ENCODE data around the gene RAD51D.
"Not testable (repeated sequence)": the region's sequence is repeated elsewhere in the genome, so short reads cannot be mapped to it uniquely, and the experiment has no call there.

RAD51D gene

DNA sequence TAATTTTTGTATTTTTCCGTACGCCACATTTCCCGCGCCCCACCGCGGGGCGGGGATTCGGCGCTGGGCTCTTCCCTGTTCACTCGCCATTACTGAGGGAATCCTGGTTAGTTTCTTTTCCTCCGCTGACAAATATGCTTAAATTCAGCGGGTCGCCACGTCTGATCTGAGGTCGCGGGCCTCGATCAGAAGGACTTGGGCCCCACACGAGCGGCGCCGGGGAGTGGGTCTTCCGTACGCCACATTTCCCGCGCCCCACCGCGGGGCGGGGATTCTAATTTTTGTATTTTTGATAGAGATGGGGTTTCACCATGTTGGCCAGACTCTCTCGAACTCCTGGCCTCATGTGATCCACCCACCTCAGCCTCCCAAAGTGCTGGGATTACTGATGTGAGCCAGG lies 31.4 kb upstream of the RAD51D start:
- not testable (repeated sequence) for DNase-seq (ENCODE audit: low spot score in 2 of 2); H3K4me1 Mint-ChIP-seq; H3K27ac Mint-ChIP-seq; H3K27me3 Mint-ChIP-seq; ATAC-seq (ENCODE audit: low read depth); H3K4me3 Mint-ChIP-seq; H3K36me3 Mint-ChIP-seq; H3K9me3 Mint-ChIP-seq

DNA sequence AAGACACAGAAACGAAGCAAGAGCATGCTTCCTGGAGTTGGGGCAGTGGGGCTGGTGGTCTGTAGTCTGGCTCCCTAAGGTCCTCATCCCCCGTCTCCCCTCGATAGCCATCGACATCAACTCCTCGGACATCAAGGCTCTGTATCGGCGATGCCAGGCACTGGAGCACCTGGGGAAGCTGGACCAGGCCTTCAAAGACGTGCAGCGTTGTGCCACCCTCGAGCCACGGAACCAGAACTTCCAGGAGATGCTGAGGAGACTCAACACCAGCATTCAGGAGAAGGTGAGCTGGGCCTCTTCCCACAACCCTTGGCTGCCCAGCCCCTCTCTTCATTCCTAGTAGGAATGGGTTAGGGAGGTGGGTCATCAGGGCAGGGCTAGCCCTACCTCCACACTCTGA lies 30.3 kb upstream of the RAD51D start:
- Mint-ChIP-seq H3K4me1 (no peaks in the 10 kb centered on the region), H3K27me3 (peaks cover 6% of the 10 kb centered on the region), H3K27ac (no peak overlapping the region), H3K9me3 (no peaks in the 10 kb centered on the region), H3K36me3 (no peaks in the 10 kb centered on the region), H3K4me3 (no peak overlapping the region)
- no peak for ATAC-seq (ENCODE audit: low read depth)
- no peak for DNase-seq (ENCODE audit: low spot score in 2 of 2)

DNA sequence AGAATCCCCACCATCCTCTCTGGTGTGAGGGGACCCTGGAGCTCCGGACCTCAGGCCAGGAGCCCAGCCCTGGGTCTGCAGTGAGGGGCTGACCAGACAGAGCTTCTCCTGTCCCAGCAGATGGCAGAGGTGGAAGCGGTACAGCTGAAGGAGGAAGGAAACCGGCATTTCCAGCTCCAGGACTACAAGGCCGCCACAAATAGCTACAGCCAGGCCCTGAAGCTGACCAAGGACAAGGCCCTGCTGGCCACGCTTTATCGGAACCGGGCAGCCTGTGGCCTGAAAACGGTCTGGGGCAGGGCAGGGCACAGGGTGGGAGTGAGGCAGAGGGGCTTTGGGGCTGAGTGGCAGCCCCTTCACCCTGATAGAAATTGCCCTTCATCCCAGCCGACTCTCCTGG lies 28.5 kb upstream of the RAD51D start:
- Mint-ChIP-seq H3K4me1 (no peaks in the 10 kb centered on the region), H3K36me3 (no peaks in the 10 kb centered on the region), H3K27me3 (peaks cover 6% of the 10 kb centered on the region), H3K27ac (no peak overlapping the region), H3K4me3 (no peak overlapping the region), H3K9me3 (no peaks in the 10 kb centered on the region)
- DNase-seq (ENCODE audit: low spot score in 2 of 2), result no peak
- ATAC-seq (ENCODE audit: low read depth), result no peak

DNA sequence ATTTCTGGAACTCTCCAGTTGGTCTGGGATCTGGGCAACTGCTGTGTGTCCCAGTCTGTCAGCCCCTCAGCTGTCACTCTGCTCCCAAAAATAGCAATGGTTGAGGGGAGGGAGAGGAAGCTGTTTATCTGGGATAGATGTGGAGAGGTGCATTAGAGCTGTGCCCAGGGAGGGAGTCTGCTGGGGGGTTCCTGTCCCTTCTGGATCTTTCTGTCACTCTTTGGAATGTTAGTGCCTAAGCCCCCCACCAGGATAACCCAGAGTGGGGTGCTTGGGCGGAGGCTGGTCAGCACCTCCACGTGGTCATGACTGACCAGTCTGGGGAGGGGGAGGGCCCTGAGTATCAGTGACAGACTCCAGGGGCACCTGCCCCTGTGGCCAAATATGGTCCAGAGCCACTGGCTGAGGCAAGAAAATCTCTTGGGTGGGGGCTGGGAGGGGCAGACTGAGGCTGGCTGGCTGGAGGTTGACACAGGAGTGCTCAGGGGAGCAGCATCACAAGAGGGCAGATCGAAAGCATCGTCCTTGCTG lies 27.8 kb upstream of the RAD51D start, which contains the start of gene UNC45B:
TSS of gene UNC45B (plus strand) at position 443 of the 531 bp plus-strand sequence. CDS start 447 bp downstream, outside the sequence.
- H3K4me3 Mint-ChIP-seq, result no peak within 1 kb of the TSS
- peaks cover 6% of the 10 kb centered on the region for H3K27me3 Mint-ChIP-seq
- H3K27ac Mint-ChIP-seq, result no peak within 1 kb of the TSS
- H3K36me3 Mint-ChIP-seq, result no peaks in the 10 kb centered on the region
- H3K4me1 Mint-ChIP-seq, result peaks cover under 1% of the 10 kb centered on the region
- no peaks in the 10 kb centered on the region for H3K9me3 Mint-ChIP-seq
- ATAC-seq (ENCODE audit: low read depth), result no peak
- no peak for DNase-seq (ENCODE audit: low spot score in 2 of 2)

DNA sequence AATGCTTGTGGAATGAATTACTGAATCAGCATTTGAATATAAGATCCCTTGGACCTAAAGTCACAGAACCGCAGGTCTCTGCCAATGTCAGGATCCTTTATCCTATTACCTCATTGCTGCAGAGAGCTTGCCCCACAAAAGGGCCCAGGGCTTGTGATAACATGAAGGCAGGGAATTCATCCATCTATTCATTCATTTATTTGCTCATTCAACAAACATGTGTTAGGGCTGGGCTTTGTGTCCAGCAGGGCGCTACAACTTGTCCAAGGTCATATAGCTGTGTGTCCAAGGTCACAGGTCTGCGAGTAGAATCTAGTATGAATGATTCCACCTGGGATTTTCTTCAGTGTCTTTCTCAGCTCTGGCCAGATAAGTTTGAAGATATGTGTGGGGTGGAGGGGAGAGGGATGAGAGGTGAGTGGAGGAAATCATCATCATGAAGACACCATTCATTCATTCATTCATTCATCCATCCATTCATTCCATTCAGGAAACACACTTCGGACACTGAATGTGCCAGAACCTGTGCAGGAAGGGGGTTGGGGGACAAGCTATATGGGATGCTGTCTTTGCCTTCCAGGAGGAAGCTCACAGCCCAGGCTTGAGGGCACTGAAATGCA lies 26.7 kb upstream of the RAD51D start:
- Mint-ChIP-seq H3K27me3 (peaks cover 4% of the 10 kb centered on the region), H3K36me3 (no peaks in the 10 kb centered on the region), H3K9me3 (no peaks in the 10 kb centered on the region), H3K27ac (no peak overlapping the region), H3K4me1 (peaks cover 4% of the 10 kb centered on the region), H3K4me3 (no peak overlapping the region)
- DNase-seq (ENCODE audit: low spot score in 2 of 2) (no peak), ATAC-seq (ENCODE audit: low read depth) (no peak)

DNA sequence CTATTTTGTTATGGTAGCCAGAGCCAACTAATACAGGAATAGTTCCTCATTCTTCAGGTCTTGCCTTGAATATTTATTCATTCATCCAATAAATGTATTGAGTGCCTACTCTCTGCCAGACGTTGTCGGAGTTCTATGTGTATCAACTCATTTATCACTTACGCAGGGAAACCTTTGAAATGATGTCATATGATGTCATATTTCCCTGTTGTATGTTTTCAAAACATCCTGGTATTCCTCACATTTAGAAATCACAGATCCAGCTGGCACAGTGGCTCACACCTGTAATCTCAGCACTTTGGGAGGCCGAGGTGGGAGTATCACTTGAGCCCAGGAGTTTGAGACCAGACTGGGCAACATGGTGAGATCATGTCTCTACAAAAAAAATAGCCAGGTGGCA lies 25.2 kb upstream of the RAD51D start:
- peaks cover 4% of the 10 kb centered on the region for H3K27me3 Mint-ChIP-seq
- DNase-seq (ENCODE audit: low spot score in 2 of 2) (no peak), ATAC-seq (ENCODE audit: low read depth) (no peak)
- H3K4me1 Mint-ChIP-seq, result peaks cover 4% of the 10 kb centered on the region
- H3K27ac Mint-ChIP-seq, result no peak overlapping the region
- no peaks in the 10 kb centered on the region for H3K9me3 Mint-ChIP-seq
- no peak overlapping the region for H3K4me3 Mint-ChIP-seq
- no peaks in the 10 kb centered on the region for H3K36me3 Mint-ChIP-seq

DNA sequence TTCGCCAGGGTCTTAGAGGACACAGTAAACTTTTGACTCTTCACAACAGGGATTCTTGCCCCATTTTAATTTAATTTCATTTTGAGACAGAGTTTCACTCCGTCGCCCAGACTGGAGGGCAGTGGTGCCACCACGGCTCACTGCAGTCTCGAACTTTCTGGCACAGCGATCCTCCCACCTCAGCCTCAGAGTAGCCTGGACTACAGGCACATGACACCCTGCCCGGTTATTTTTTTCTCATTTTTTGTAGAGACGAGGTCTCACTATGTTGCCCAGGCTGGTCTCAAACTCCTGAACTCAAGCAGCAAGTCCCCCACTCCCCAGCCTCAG lies 22.8 kb upstream of the RAD51D start:
- Mint-ChIP-seq H3K27ac (no peak overlapping the region), H3K36me3 (no peaks in the 10 kb centered on the region), H3K27me3 (no peaks in the 10 kb centered on the region), H3K4me3 (peak overlapping the region; percentile 88), H3K4me1 (peaks cover 4% of the 10 kb centered on the region), H3K9me3 (no peaks in the 10 kb centered on the region)
- ATAC-seq (ENCODE audit: low read depth) (peak; percentile 12), DNase-seq (ENCODE audit: low spot score in 2 of 2) (no peak)

DNA sequence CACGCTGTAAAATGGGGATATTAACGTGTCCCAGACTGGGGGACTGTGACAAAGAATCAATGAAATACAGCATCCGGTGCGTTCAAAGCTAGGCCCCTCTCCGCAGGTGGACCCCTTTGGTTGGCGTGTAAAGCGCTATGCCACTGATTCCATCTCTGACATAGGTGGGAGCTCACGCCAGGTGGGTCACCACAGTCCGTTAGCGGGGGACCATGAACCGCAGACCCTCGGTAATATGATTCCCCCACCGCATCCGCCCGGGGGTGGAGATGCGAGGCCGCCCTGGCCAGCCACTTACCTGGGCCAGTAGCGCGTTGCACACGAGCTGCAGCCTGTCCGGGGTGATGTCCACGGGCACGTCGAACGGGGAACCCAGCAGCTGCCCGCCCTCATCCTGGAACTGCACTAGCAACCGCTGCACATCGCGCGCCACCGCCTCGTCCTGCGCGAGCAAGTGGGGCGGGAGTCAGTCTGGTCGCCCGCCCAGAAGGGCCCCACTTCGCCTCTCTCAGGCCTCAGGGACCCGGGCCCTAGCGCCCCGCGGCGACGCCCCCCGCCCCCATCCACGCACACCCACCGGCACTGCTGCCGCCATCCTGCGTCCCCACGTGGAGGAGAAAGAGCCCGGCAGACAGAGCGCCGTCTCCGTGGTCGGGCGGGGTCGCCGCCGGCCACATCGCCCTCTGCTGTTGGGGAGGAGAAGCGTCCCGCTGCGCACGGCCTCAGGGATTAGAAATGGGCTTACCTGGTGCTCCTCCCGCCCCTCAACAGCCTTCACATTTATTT lies 22.2 kb upstream of the RAD51D start, which contains the start of gene NLE1:
TSS of gene NLE1 (minus strand) at position 623 of the 786 bp plus-strand sequence. CDS start at position 595, 28 bp downstream.
- peak; percentile 94 for ATAC-seq (ENCODE audit: low read depth)
- H3K36me3 Mint-ChIP-seq, result no peaks in the 10 kb centered on the region
- H3K27me3 Mint-ChIP-seq, result no peaks in the 10 kb centered on the region
- H3K4me1 Mint-ChIP-seq, result peaks cover 4% of the 10 kb centered on the region
- DNase-seq (ENCODE audit: low spot score in 2 of 2), result peak; percentile 94 to 96
- no peak within 1 kb of the TSS for H3K27ac Mint-ChIP-seq
- H3K9me3 Mint-ChIP-seq, result no peaks in the 10 kb centered on the region
- H3K4me3 Mint-ChIP-seq, result peak within 1 kb of the TSS; percentile 88

DNA sequence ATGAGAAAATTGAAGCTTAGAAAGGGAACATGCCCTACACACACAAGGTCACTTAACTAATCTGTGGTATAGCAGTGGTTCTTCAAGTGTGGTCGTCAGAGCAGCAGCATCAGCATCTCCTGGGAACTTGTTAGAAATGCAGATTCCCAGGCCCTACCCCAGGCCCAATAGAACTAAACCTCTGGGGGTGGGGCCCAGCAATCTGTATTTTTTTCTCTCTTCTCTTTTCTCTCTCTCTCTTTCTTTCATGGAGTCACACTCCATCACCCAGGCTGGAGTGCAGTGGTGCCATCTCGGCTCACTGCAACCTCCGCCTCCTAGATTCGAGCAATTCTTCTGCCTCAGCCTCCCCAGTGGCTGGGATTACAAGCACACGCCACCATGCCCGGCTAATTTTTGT lies 18.6 kb upstream of the RAD51D start:
- Mint-ChIP-seq H3K27ac (no peak overlapping the region), H3K27me3 (no peaks in the 10 kb centered on the region), H3K36me3 (peaks cover 19% of the 10 kb centered on the region), H3K4me1 (peaks cover 4% of the 10 kb centered on the region), H3K4me3 (no peak overlapping the region), H3K9me3 (no peaks in the 10 kb centered on the region)
- no peak for ATAC-seq (ENCODE audit: low read depth)
- DNase-seq (ENCODE audit: low spot score in 2 of 2), result no peak

DNA sequence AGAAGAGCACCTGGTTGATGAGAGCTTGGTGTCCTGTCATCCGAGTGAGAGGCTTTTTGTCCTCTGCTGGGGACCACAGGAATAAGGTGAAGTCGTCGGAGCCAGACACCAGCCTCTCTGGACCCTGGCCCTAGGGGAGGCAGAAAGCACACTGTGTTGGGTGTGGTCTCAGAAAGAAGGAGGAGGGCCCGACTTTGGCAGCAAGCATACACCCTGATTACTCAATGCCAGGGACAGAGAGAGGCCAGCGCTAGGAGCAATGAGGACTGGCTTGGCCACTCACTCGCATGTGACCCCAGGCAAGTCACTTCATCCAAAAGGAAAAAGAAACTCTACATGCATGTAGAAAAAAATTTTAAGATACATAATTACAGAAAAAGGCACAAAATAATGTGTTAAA lies 15.7 kb upstream of the RAD51D start:
- Mint-ChIP-seq H3K36me3 (peaks cover 27% of the 10 kb centered on the region), H3K4me3 (no peak overlapping the region)

DNA sequence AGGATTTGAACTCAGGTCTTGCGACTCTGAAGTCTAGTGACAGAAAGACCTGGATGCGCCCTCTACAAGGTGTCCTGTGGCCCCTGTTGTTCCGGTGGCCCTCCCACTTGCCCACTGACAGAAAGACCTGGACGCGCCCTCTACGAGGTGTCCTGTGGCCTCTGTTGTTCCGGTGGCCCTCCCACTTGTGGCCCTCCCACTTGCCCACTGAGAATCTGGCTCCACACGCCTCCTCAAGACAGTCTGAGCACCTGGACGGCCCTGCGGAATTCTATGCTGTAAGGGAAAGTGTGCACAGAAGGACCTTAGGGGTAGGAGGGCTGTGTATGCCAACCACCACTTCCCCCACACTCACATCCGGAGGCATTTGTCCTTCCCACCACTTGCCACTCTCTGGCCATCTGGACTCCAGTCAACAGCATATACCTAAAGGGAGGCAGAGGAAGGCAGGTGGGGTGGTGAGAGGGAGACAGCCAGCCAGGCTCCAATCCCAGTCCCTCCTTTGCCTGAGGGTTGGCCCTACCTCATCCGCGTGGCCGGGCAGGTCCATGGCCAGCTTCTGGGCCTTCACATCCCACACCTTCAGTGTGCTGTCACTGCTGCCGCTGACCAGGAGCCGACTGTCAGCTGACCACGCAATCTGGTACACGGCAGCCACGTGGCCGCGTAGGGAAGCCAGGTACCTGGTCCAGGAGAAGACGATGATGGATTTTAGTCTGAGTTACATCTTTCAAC lies 13.3 kb upstream of the RAD51D start:
- Mint-ChIP-seq H3K9me3 (no peaks in the 10 kb centered on the region), H3K36me3 (peaks cover 27% of the 10 kb centered on the region), H3K4me1 (no peaks in the 10 kb centered on the region), H3K27ac (no peak overlapping the region), H3K4me3 (no peak overlapping the region), H3K27me3 (no peaks in the 10 kb centered on the region)
- no peak for ATAC-seq (ENCODE audit: low read depth)
- no peak for DNase-seq (ENCODE audit: low spot score in 2 of 2)

More for the DNA sequence above, 15.7 kb upstream of the RAD51D start:
- H3K9me3 Mint-ChIP-seq, result no peaks in the 10 kb centered on the region
- no peak for ATAC-seq (ENCODE audit: low read depth)
- no peaks in the 10 kb centered on the region for H3K4me1 Mint-ChIP-seq
- no peak overlapping the region for H3K27ac Mint-ChIP-seq
- DNase-seq (ENCODE audit: low spot score in 2 of 2), result no peak
- no peaks in the 10 kb centered on the region for H3K27me3 Mint-ChIP-seq

DNA sequence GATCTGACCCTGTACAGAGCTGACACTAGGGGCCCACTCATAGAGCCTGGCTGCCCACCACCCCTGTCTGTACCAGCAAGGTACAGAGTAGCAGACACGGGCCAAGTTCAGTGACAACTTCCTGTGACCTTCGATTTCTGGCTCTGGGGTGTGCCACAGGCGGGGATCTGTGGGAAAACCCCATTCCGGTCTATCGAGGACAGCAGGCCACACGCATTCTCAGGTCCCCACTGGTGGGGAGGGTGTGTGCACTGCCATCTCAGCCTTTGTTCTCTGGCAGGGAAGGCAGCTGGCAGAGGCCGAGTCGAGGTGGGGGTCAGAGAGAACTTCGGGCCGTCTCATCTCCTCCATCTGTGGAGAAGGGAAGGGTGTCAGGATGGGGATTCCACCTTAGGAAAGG lies 12.4 kb upstream of the RAD51D start:
- Mint-ChIP-seq H3K27me3 (no peaks in the 10 kb centered on the region), H3K4me1 (no peaks in the 10 kb centered on the region), H3K27ac (no peak overlapping the region), H3K4me3 (no peak overlapping the region), H3K9me3 (no peaks in the 10 kb centered on the region), H3K36me3 (peaks cover 27% of the 10 kb centered on the region)
- ATAC-seq (ENCODE audit: low read depth) (no peak), DNase-seq (ENCODE audit: low spot score in 2 of 2) (no peak)

DNA sequence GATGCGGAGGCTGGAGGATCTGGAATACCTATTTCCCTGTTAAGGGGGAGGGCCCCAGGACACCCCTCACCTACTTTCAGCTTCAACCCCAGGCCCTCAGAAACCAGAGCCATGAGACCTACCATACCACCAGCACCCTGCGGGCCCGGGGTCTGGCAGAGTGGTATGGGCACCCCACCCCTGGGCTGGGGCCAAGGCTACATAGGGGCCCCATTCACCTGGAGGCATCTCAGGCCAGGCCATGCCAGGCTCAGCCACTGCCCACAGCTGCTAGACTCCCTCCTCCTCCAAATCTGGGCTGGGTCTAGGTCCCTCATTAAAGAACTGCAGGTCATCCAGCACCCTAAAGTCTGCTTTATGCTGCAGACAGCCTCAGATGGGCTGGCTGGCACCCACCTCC lies 10.7 kb upstream of the RAD51D start:
- DNase-seq (ENCODE audit: low spot score in 2 of 2) (no peak), ATAC-seq (ENCODE audit: low read depth) (no peak)
- H3K27me3 Mint-ChIP-seq, result no peaks in the 10 kb centered on the region
- no peaks in the 10 kb centered on the region for H3K4me1 Mint-ChIP-seq
- H3K36me3 Mint-ChIP-seq, result peaks cover 20% of the 10 kb centered on the region
- H3K4me3 Mint-ChIP-seq, result no peak overlapping the region
- no peak overlapping the region for H3K27ac Mint-ChIP-seq
- no peaks in the 10 kb centered on the region for H3K9me3 Mint-ChIP-seq

DNA sequence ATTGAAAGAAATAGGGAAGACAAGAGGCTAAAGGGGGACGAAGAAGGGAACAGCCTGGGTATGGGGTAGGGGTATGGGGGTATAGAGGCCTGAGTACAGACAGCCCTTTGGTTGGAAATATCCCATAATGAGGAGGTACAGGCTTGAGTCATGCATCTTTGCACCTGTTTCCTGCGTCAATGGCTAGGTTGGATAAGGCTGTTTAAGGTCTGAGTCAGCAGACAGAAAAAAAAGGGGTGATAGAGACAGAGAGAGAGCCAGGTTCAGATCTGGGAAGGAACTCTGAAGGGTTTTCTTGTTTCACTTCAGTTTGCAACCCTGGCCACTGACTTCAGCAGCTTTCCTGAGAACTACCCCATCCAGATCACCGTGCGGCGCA lies 10.3 kb upstream of the RAD51D start:
- no peak overlapping the region for H3K4me3 Mint-ChIP-seq
- DNase-seq (ENCODE audit: low spot score in 2 of 2) (no peak), ATAC-seq (ENCODE audit: low read depth) (no peak)
- no peaks in the 10 kb centered on the region for H3K27me3 Mint-ChIP-seq
- H3K9me3 Mint-ChIP-seq, result no peaks in the 10 kb centered on the region
- no peaks in the 10 kb centered on the region for H3K4me1 Mint-ChIP-seq
- peaks cover 16% of the 10 kb centered on the region for H3K36me3 Mint-ChIP-seq
- H3K27ac Mint-ChIP-seq, result no peak overlapping the region
